Fibroblast of villous mesenchyme (primary cell): ENCODE measurements around the gene SFMBT2. TPM values are rescaled to one million over a fixed set of nuclear protein-coding genes. Genes with fewer than 3 reads are reported as not detected.
"Not testable (repeated sequence)": the region's sequence is repeated elsewhere in the genome, so short reads cannot be mapped to it uniquely, and the experiment has no call there.

Experiments
- DNase-seq: peaks from one replicate; pipeline ENCODE4 v3.0.0-alpha.2; 2010; ENCODE audit warnings: low read depth
- H3K4me3 ChIP-seq: 2 replicates; pipeline ENCODE4 v1.5.1; 2011; ENCODE audit warnings: low read depth, mild to moderate bottlenecking, low read length
- CTCF ChIP-seq: IDR thresholded peaks from 2 replicates; pipeline ENCODE4 v1.5.1; 2012; ENCODE audit warnings: low read depth, mild to moderate bottlenecking, low read length; ENCODE audit not compliant: insufficient read depth
- total RNA-seq: library from RNA; depleted of rRNA; stranded (reverse); fragments of >200 nt; gene quantifications from 2 replicates; pipeline ENCODE4 v1.2.3, GENCODE V29; 2012

SFMBT2 gene
- total RNA-seq, 1 donor, result 1.7 TPM

DNA sequence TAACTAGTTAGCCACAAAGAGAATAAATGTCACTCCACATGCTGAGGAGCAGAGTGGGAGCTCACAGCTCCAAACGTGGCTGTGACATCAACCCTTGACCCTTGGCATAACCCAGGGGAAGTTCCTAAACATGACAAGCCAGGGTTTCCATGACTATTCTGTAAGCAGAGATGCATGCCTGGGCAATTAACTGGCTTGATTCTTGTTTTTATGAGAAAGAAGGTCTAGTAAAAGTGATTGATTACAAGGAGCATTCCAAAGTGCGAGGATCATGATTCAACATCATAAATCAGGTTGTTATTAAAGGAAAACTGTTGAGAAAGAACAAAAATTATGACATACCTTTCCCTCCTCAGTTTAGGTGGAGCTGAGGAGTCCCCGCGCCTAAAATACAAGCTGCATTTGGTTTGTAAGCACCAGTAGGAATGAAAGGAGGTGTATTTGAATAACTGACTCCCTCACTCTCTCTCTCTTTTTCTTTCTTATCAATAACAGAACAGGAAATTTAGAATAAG, 108.4 kb downstream of the SFMBT2 start:
- H3K4me3 ChIP-seq, result no peak overlapping the region
- DNase-seq, result peak; percentile 76
- TF ChIP-seq CTCF, result no peak

- no peak overlapping the region for H3K4me3 ChIP-seq
- DNase-seq, result no peak
- peak; percentile 25 for TF ChIP-seq CTCF
These were observed 109.6 kb downstream of the SFMBT2 start for GRCh38 chr10:7301006-7301778.

- no peak overlapping the region for H3K4me3 ChIP-seq
- TF ChIP-seq CTCF, result no peak
- peak; percentile 16 for DNase-seq
These were observed 110.4 kb downstream of the SFMBT2 start for GRCh38 chr10:7300384-7300971.

- H3K4me3 ChIP-seq, result not testable (repeated sequence)
These were observed 111.1 kb downstream of the SFMBT2 start for GRCh38 chr10:7299601-7300325.

GRCh38 chr10:7298495-7298894, 112.3 kb downstream of the SFMBT2 start:
- no peak for TF ChIP-seq CTCF
- H3K4me3 ChIP-seq, result no peak overlapping the region
- DNase-seq, result no peak

More at GRCh38 chr10:7299601-7300325, 111.1 kb downstream of the SFMBT2 start:
- DNase-seq, result not testable (repeated sequence)

- TF ChIP-seq CTCF, result no peak
- no peak for DNase-seq
- H3K4me3 ChIP-seq, result no peak overlapping the region
These were observed 113.7 kb downstream of the SFMBT2 start for GRCh38 chr10:7297094-7297493.

GRCh38 chr10:7296648-7297047, 114.2 kb downstream of the SFMBT2 start:
- H3K4me3 ChIP-seq, result no peak overlapping the region
- no peak for DNase-seq
- no peak for TF ChIP-seq CTCF
